K562 (cell line): ENCODE measurements around the gene RAB40B. TPM values are rescaled to one million over a fixed set of nuclear protein-coding genes. Genes with fewer than 3 reads are reported as not detected.
A peak's percentile ranks its signal among the peaks of the same experiment; 100 is the strongest.

Source experiments
- ATF1 ChIP-seq, 2 experiments: fragments of 450-650 bp in 1 of 2; IDR thresholded peaks; 2 replicates each; pipeline ENCODE4 v1.6.1; 2016; ENCODE audit warnings: missing compliant biosample characterization in 1 of 2, missing genetic modification characterization in 1 of 2
- CC2D1A ChIP-seq: fragments of 450-650 bp; IDR thresholded peaks from 2 replicates; pipeline ENCODE4 v1.6.1; 2017; ENCODE audit warnings: mild to moderate bottlenecking
- CEBPB ChIP-seq: fragments of 450-650 bp; IDR thresholded peaks from 2 replicates; pipeline ENCODE4 v1.6.1; 2016; ENCODE audit warnings: missing genetic modification characterization, missing compliant biosample characterization
- DMBX1 ChIP-seq: fragments of 250-450 bp; sonication (Bioruptor Pico); IDR thresholded peaks from 2 replicates; pipeline ENCODE4 v1.8.0; 2022; ENCODE audit warnings: inconsistent platforms, mild to moderate bottlenecking, moderate library complexity, borderline replicate concordance
- ELK1 ChIP-seq: sonication (generic); formaldehyde crosslinking; IDR thresholded peaks from 2 replicates; pipeline ENCODE4 v1.8.1; 2022; ENCODE audit warnings: missing genetic modification reagents
- EZH2 ChIP-seq: IDR thresholded peaks from 2 replicates; pipeline ENCODE4 v1.6.1; 2012; ENCODE audit warnings: low read depth, mild to moderate bottlenecking, inconsistent platforms, low read length, borderline replicate concordance
- GMEB1 ChIP-seq: fragments of 250-450 bp; sonication (Bioruptor Pico); IDR thresholded peaks from 2 replicates; pipeline ENCODE4 v1.4.0; 2020; ENCODE audit warnings: mild to moderate bottlenecking
- HDAC8 ChIP-seq: fragments of 450-650 bp; IDR thresholded peaks from 2 replicates; pipeline ENCODE4 v1.6.1; 2016; ENCODE audit warnings: mild to moderate bottlenecking, missing genetic modification characterization, moderate library complexity, missing compliant biosample characterization
- HNRNPLL ChIP-seq: fragments of 200-400 bp; formaldehyde crosslinking; IDR thresholded peaks from 2 replicates; pipeline ENCODE4 v1.6.1; 2017; ENCODE audit warnings: low read length, low read depth, mild to moderate bottlenecking; ENCODE audit not compliant: poor library complexity, severe bottlenecking
- HNRNPUL1 ChIP-seq: fragments of 200-400 bp; formaldehyde crosslinking; IDR thresholded peaks from 2 replicates; pipeline ENCODE4 v1.6.1; 2017; ENCODE audit warnings: low read length
- MAFF ChIP-seq: IDR thresholded peaks from 2 replicates; pipeline ENCODE4 v1.6.1; 2012; ENCODE audit warnings: low read length, improper control_type of control experiment
- NCOA6 ChIP-seq: fragments of 450-650 bp; IDR thresholded peaks from 2 replicates; pipeline ENCODE4 v1.6.1; 2017; ENCODE audit warnings: mild to moderate bottlenecking
- NKRF ChIP-seq: fragments of 450-650 bp; IDR thresholded peaks from 2 replicates; pipeline ENCODE4 v1.6.1; 2016; ENCODE audit warnings: borderline replicate concordance
- PHB ChIP-seq: fragments of 250-450 bp; sonication (Bioruptor Pico); IDR thresholded peaks from 2 replicates; pipeline ENCODE4 v1.5.0; 2021
- RBBP5 ChIP-seq: fragments of 200-600 bp; sonication (generic); IDR thresholded peaks from 2 replicates; pipeline ENCODE4 v1.6.1; 2012; ENCODE audit warnings: borderline replicate concordance, mild to moderate bottlenecking, low read length, control low read depth, inconsistent platforms; ENCODE audit not compliant: insufficient read depth, poor library complexity, severe bottlenecking
- RBFOX2 ChIP-seq: fragments of 200-400 bp; formaldehyde crosslinking; IDR thresholded peaks from 2 replicates; pipeline ENCODE4 v1.6.1; 2017; ENCODE audit warnings: low read depth, mild to moderate bottlenecking, low read length, moderate library complexity
- TCF15 ChIP-seq: fragments of 250-450 bp; sonication (Bioruptor Pico); IDR thresholded peaks from 2 replicates; pipeline ENCODE4 v1.8.0; 2022; ENCODE audit warnings: moderate library complexity, mild to moderate bottlenecking, inconsistent platforms
- TFAP4 ChIP-seq: sonication (generic); formaldehyde crosslinking; IDR thresholded peaks from 2 replicates; pipeline ENCODE4 v1.8.0; 2022; ENCODE audit warnings: missing genetic modification reagents, mild to moderate bottlenecking, moderate library complexity, borderline replicate concordance
- ZBTB43 ChIP-seq: sonication (generic); formaldehyde crosslinking; IDR thresholded peaks from 2 replicates; pipeline ENCODE4 v1.8.0; 2023; ENCODE audit warnings: mild to moderate bottlenecking, missing genetic modification reagents
- ZNF699 ChIP-seq: fragments of 250-450 bp; sonication (Bioruptor Pico); IDR thresholded peaks from 2 replicates; pipeline ENCODE4 v1.8.0; 2021; ENCODE audit warnings: mild to moderate bottlenecking, moderate library complexity; ENCODE audit not compliant: insufficient replicate concordance
- polyA plus RNA-seq, 8 experiments: library from polyadenylated mRNA; depleted of rRNA in 4 of 8; stranded (reverse) in 5 of 8; unstranded in 3 of 8; fragments of >200 nt; fragmentation: Nextera tagmentation in 2 of 8; fragmentation: Illumina TruSeq in 1 of 8; extraction: Ambion mirVana in 2 of 8; extraction: Trizol in 1 of 8; gene quantifications; 2 replicates each; pipeline versions ENCODE4 v1.2.1 to v1.2.3, GENCODE V29; 2011 to 2014; ENCODE audit warnings: inconsistent platforms in 1 of 8, missing spikeins in 1 of 8
- total RNA-seq, 7 experiments: library from RNA; depleted of rRNA in 6 of 7; stranded (reverse); fragments of >200 nt in 6 of 7; fragmentation: Illumina TruSeq in 2 of 7; extraction: Trizol in 2 of 7; gene quantifications; 2 replicates each; pipeline versions ENCODE4 v1.2.1 to v1.2.3, GENCODE V29; 2011 to 2021; ENCODE audit warnings: low replicate concordance in 1 of 7

Gene RAB40B
- total and polyA plus RNA-seq, 9 of the 15 experiments (the other 6 are each of a cell fraction or from before 2014, with no cell fraction given): 0.13 to 4.6 (median 1.4) TPM

- peak; percentile 24; the same call in 1 of the 2 replicates for TF ChIP-seq ZBTB43 (CRISPR knock-in tag)
- no peak for TF ChIP-seq RBBP5
- TF ChIP-seq HDAC8 (tag): no peak
- TF ChIP-seq NCOA6: no peak
- TF ChIP-seq PHB (CRISPR knock-in tag): no peak
- TF ChIP-seq HNRNPUL1: no peak
- no peak for TF ChIP-seq ATF1 (CRISPR knock-in tag; IDR thresholded peaks at IDR 0.05)
- TF ChIP-seq ATF1 (tag; IDR thresholded peaks at IDR 0.05): no peak
- TF ChIP-seq ELK1: no peak
- peak; percentile 52; the same call in 1 of the 2 replicates for TF ChIP-seq NKRF
- no peak for TF ChIP-seq CC2D1A
- no peak for TF ChIP-seq CEBPB (tag)
- no peak for TF ChIP-seq ZNF699 (CRISPR knock-in tag)
- TF ChIP-seq GMEB1 (CRISPR knock-in tag): no peak
- no peak for TF ChIP-seq TCF15 (CRISPR knock-in tag)
- no peak for TF ChIP-seq MAFF
- TF ChIP-seq HNRNPLL: no peak
- TF ChIP-seq DMBX1 (CRISPR knock-in tag): no peak
- TF ChIP-seq TFAP4 (CRISPR knock-in tag): no peak
- TF ChIP-seq RBFOX2: peak; percentile 73
- no peak for TF ChIP-seq EZH2
Observed at GRCh38 chr17:82647593-82648164, 50.8 kb downstream of the RAB40B start (continued).
